ENCODE measurements around the gene KCNK1.
"Not testable (repeated sequence)": the region's sequence is repeated elsewhere in the genome, so short reads cannot be mapped to it uniquely, and the experiment has no call there.

Gene KCNK1

GRCh38 chr1:233607252-233608119 lies 6.4 kb upstream of the KCNK1 start:
- DNase-seq (ENCODE audit: low read depth in 3 of 3, low spot score in 1 of 3): no peak

GRCh38 chr1:233608988-233609387 lies 4.9 kb upstream of the KCNK1 start:
- no peak for DNase-seq (ENCODE audit: low read depth in 3 of 3, low spot score in 1 of 3)

GRCh38 chr1:233609926-233610325 lies 4.0 kb upstream of the KCNK1 start:
- DNase-seq (ENCODE audit: low read depth in 3 of 3, low spot score in 1 of 3): no peak

GRCh38 chr1:233610628-233611027 lies 3.3 kb upstream of the KCNK1 start:
- DNase-seq (ENCODE audit: low read depth in 3 of 3, low spot score in 1 of 3): no peak

- not testable (repeated sequence) for DNase-seq (ENCODE audit: low read depth in 3 of 3, low spot score in 1 of 3)
These were observed 2.5 kb upstream of the KCNK1 start for GRCh38 chr1:233611363-233611762.

GRCh38 chr1:233614173-233614742 lies 352 bp downstream of the KCNK1 start:
- DNase-seq (ENCODE audit: low read depth in 3 of 3, low spot score in 1 of 3): no peak

GRCh38 chr1:233614743-233615521 lies 1.0 kb downstream of the KCNK1 start:
- DNase-seq (ENCODE audit: low read depth in 3 of 3, low spot score in 1 of 3): no peak

- DNase-seq (ENCODE audit: low read depth in 3 of 3, low spot score in 1 of 3): no peak
These were observed 1.7 kb downstream of the KCNK1 start for GRCh38 chr1:233615571-233615970.

GRCh38 chr1:233617025-233617424 lies 3.1 kb downstream of the KCNK1 start:
- DNase-seq (ENCODE audit: low read depth in 3 of 3, low spot score in 1 of 3): no peak

- not testable (repeated sequence) for DNase-seq (ENCODE audit: low read depth in 3 of 3, low spot score in 1 of 3)
These were observed 5.5 kb downstream of the KCNK1 start for GRCh38 chr1:233619414-233619813.

GRCh38 chr1:233620065-233620464 lies 6.2 kb downstream of the KCNK1 start:
- DNase-seq (ENCODE audit: low read depth in 3 of 3, low spot score in 1 of 3): no peak

GRCh38 chr1:233621923-233622322 lies 8.0 kb downstream of the KCNK1 start:
- DNase-seq (ENCODE audit: low read depth in 3 of 3, low spot score in 1 of 3): no peak

GRCh38 chr1:233624289-233624688 lies 10.4 kb downstream of the KCNK1 start:
- no peak for DNase-seq (ENCODE audit: low read depth in 3 of 3, low spot score in 1 of 3)

- no peak for DNase-seq (ENCODE audit: low read depth in 3 of 3, low spot score in 1 of 3)
These were observed 11.2 kb downstream of the KCNK1 start for GRCh38 chr1:233625087-233625486.

GRCh38 chr1:233625510-233625981 lies 11.6 kb downstream of the KCNK1 start:
- DNase-seq (ENCODE audit: low read depth in 3 of 3, low spot score in 1 of 3): no peak

GRCh38 chr1:233627376-233627775 lies 13.5 kb downstream of the KCNK1 start:
- no peak for DNase-seq (ENCODE audit: low read depth in 3 of 3, low spot score in 1 of 3)

- DNase-seq (ENCODE audit: low read depth in 3 of 3, low spot score in 1 of 3): no peak
These were observed 13.9 kb downstream of the KCNK1 start for GRCh38 chr1:233627823-233628222.

- no peak for DNase-seq (ENCODE audit: low read depth in 3 of 3, low spot score in 1 of 3)
These were observed 15.5 kb downstream of the KCNK1 start for GRCh38 chr1:233629305-233629935.

GRCh38 chr1:233631810-233632405 lies 18.0 kb downstream of the KCNK1 start:
- DNase-seq (ENCODE audit: low read depth in 3 of 3, low spot score in 1 of 3): no peak

- no peak for DNase-seq (ENCODE audit: low read depth in 3 of 3, low spot score in 1 of 3)
These were observed 18.5 kb downstream of the KCNK1 start for GRCh38 chr1:233632436-233632835.

All from stimulated activated CD4-positive, alpha-beta T cell treated with anti-CD3 and anti-CD28 coated beads, TNF-alpha, amount 100 ng/mL, for 1 hour (primary cell).